Effector memory CD8-positive, alpha-beta T cell (primary cell): Measurements from ENCODE around the gene APLN.
A peak's percentile ranks its signal among the peaks of the same experiment; 100 is the strongest.

Source experiments
- ATAC-seq: fragments of 150-1000 bp; cut with Tn5 transposase; replicated peaks from 2 replicates; pipeline ENCODE4 v1.10.0; 2021; ENCODE audit warnings: mild to moderate bottlenecking, moderate library complexity
- DNase-seq, 3 experiments: peaks; one replicate each; pipeline ENCODE4 v3.0.0; 2021
- H3K27ac Mint-ChIP-seq, 2 donors: one replicate each; pipeline ENCODE4 v1.8.0; 2022; ENCODE audit warnings: mild to moderate bottlenecking in 2 of 2, mixed read lengths in 2 of 2, moderate library complexity in 2 of 2
- H3K27me3 Mint-ChIP-seq, 2 donors: one replicate each; pipeline ENCODE4 v1.8.0; 2022; ENCODE audit warnings: mixed read lengths in 2 of 2
- H3K36me3 Mint-ChIP-seq: one replicate; pipeline ENCODE4 v1.8.0; 2022; ENCODE audit warnings: mild to moderate bottlenecking, moderate library complexity, mixed read lengths; ENCODE audit not compliant: insufficient read depth
- H3K4me1 Mint-ChIP-seq, 2 donors: one replicate each; pipeline ENCODE4 v1.8.0; 2022; ENCODE audit warnings: low read depth in 2 of 2, mixed read lengths in 2 of 2
- H3K4me3 Mint-ChIP-seq, 2 donors: one replicate each; pipeline ENCODE4 v1.8.0; 2022; ENCODE audit warnings: mild to moderate bottlenecking in 2 of 2, mixed read lengths in 2 of 2, moderate library complexity in 2 of 2
- H3K9me3 Mint-ChIP-seq, 2 donors: one replicate each; pipeline ENCODE4 v1.8.0; 2022; ENCODE audit warnings: mixed read lengths in 2 of 2

APLN gene

DNA sequence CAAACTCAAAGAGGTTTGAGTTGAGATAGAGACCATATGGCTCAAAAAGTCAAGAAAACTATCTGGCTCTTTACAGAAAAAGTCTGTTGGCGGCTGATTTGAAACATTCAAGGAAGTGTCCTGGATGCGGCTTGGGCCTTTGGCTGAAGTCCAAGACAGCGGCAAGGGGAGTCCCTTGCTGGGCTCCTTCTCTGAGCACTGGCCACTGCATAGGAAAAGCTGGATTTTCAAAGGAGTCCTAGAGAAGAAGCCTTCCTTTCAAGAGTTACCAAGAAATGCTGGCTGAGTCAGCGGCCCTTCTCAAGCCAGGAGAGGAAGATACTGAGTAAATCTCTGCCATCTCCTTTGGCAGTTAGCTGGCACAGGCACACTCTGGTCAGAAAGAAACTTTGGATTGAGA is 12.1 kb downstream of the APLN start:
- Mint-ChIP-seq H3K4me1 (no peaks in the 10 kb centered on the region), H3K36me3 (peaks cover under 1% of the 10 kb centered on the region), H3K27me3 (peaks cover 0 to 4% of the 10 kb centered on the region in 2 donors), H3K9me3 (no peaks in the 10 kb centered on the region), H3K4me3 (no peak overlapping the region), H3K27ac (no peak overlapping the region)
- ATAC-seq (no peak), DNase-seq (no peak)

DNA sequence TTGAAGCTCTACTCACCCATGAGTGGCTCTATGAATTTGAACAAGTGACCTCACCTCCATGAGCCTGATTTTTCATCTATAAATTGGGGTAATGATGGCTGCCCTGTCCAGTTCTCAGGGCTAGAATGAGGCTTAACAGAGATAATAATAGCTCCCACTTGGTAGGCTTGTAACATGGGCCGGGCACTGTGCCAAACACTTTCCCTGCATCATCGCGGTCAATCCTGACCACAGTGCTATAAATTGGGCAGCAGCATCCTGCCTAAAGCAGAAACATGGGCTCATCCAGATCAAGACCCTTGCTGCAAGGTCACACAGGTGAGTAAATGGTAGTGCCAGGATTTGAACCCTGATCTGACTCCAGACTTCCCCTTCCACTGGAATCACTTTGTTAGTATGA is 12.8 kb downstream of the APLN start:
- H3K36me3 Mint-ChIP-seq = peaks cover 2% of the 10 kb centered on the region
- ATAC-seq = no peak

DNA sequence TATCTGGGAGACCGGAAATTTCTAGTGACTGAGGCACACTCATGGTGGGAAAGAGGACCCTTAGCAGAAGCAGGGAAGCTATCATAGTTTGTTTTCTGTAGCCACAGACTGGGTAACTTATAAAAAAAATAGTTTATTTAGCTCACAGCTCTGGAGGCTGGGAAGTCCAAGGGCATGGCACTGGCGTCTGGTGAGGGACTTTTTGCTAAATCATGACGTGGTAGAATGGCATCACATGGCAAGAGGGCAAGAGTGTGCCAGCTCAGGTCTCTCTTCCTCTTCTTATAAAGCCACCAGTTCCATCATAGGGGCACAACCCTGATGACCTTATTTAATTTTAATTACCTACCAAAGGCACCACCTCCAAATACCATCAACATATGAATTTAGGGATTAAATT is 13.3 kb downstream of the APLN start:
- DNase-seq (no peak), ATAC-seq (no peak)
- Mint-ChIP-seq H3K4me1 (peaks cover 0 to 2% of the 10 kb centered on the region in 2 donors), H3K27me3 (no peaks in the 10 kb centered on the region), H3K36me3 (peaks cover 2% of the 10 kb centered on the region), H3K4me3 (no peak overlapping the region), H3K27ac (no peak overlapping the region), H3K9me3 (no peaks in the 10 kb centered on the region)

More for the DNA sequence above, 12.8 kb downstream of the APLN start:
- DNase-seq = no peak
- Mint-ChIP-seq H3K27me3 (no peaks in the 10 kb centered on the region), H3K4me1 (peaks cover 0 to 2% of the 10 kb centered on the region in 2 donors), H3K27ac (no peak overlapping the region), H3K4me3 (no peak overlapping the region), H3K9me3 (no peaks in the 10 kb centered on the region)

DNA sequence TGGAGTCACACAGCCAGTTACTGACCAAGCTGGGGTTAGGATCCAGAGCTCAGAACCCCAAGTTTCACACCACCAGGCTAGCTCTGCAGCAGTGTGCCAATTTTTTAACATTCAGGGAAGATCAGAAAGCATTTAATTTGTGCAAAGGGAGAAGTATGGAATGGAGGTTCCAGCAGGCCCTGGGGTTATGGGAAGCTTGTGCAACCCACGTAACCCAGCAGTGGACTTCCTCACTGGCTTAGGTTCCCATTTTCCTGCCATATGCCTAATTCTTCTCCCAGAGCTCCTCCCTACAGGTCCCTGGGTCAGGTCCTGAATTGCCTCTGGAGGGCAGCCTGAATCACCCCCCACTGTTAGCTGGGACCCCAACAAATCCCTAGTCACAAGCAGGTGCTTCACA is 14.0 kb downstream of the APLN start:
- DNase-seq (no peak), ATAC-seq (no peak)
- Mint-ChIP-seq H3K36me3 (peaks cover 2% of the 10 kb centered on the region), H3K4me1 (peaks cover 0 to 2% of the 10 kb centered on the region in 2 donors), H3K9me3 (no peaks in the 10 kb centered on the region), H3K4me3 (no peak overlapping the region), H3K27me3 (no peaks in the 10 kb centered on the region), H3K27ac (no peak overlapping the region)

DNA sequence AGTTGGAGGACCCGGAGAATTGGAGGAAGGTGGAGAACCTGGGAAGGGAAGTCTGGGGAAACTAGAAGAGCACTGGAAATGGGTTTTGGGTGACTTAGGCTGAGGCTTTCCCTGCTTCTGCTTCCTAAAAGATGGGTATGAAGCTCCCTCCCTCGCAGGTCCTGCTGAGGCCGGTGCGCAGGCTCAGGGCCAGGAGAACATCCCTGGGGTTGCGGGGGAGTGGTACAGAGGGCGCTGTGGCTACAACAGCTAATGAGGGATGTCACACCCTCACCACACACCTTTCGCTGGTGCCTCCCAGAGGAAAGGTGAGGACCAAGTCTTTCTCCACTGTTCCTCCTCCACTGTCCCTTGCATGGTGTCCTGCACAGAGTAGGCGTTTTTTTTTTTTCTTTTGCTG is 15.8 kb downstream of the APLN start:
- no peak for DNase-seq
- Mint-ChIP-seq H3K36me3 (peaks cover 2% of the 10 kb centered on the region), H3K4me3 (no peak overlapping the region), H3K27me3 (no peaks in the 10 kb centered on the region), H3K9me3 (no peaks in the 10 kb centered on the region), H3K4me1 (peaks cover 0 to 2% of the 10 kb centered on the region in 2 donors), H3K27ac (no peak overlapping the region)
- no peak for ATAC-seq

DNA sequence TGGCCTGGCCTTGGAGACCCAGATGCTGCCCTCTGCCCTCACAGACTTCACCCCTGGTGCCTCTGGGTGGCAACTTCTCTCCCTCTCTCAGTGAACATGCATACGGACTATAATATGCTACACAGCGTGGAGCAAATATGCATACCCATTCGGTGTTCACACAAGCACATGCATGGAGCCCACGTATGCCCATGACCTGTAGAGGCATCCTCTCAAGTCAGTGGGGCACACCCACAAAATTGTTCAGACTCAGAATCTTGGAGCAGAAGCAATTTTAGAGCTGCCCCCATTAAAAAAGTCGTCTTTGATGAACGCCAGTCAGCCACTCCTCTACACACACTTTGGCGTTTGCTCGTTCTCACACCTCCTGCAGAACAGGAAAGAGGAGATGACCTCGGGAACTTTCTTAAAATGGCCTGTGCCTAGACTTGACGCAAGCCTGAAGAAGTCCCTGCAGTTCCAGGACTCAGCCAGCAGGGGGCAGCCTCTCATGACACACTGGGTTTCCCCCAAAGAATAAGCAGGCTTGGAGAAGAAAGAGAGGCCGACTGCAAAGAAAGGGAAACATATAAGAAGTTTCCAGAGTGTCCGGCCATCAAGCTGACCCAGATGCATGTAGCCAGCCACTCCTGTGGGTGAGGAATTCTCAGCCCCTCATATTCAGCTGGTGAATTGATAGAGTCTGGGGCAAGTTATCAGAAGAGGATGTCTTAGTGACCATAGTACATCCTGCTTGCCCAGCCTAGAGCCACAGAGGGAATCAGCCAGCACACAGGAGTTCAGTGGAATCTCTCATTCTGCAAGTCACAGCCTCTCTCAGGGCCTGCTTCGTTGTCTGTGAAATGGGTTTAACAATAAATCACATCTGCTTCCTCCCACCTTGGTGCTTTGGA is 17.3 kb downstream of the APLN start:
- no peak overlapping the region for H3K27ac Mint-ChIP-seq

DNA sequence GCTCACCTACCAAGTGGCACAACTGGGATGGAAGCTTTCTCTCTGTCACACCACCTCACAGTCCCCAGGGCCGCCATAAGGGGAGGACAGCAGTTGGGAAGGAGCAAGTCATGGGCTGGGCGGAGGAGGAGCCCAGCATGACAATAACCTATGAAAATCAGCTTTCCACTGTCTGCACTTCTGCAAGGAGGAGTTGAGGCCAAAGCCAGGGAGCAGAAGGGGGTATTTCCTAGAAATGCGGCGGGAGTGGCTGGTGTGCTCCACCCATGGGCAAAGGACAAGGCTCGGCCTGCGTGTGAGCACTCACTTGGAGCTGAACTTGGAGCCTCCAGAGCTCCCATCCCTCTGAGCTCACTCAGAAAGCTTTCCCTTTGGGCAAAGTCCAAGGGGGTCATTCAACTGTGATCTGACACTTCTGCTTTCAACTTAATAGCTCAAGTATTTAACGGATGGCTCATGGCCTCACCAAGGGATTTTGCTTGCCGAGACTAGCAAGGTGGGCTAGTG is 18.5 kb downstream of the APLN start:
- no peak overlapping the region for H3K4me3 Mint-ChIP-seq
- H3K27ac Mint-ChIP-seq = no peak overlapping the region
- no peaks in the 10 kb centered on the region for H3K9me3 Mint-ChIP-seq
- no peaks in the 10 kb centered on the region for H3K27me3 Mint-ChIP-seq
- peaks cover 0 to 2% of the 10 kb centered on the region in 2 donors for H3K4me1 Mint-ChIP-seq
- DNase-seq = no peak
- H3K36me3 Mint-ChIP-seq = peaks cover 2% of the 10 kb centered on the region
- no peak for ATAC-seq

More for the DNA sequence above, 17.3 kb downstream of the APLN start:
- H3K27me3 Mint-ChIP-seq = no peaks in the 10 kb centered on the region
- ATAC-seq (peak; percentile 84), DNase-seq (peak; percentile 64 to 68 (median 68))
- H3K36me3 Mint-ChIP-seq = peaks cover 2% of the 10 kb centered on the region
- H3K4me3 Mint-ChIP-seq = no peak overlapping the region
- peaks cover 0 to 2% of the 10 kb centered on the region in 2 donors for H3K4me1 Mint-ChIP-seq
- no peaks in the 10 kb centered on the region for H3K9me3 Mint-ChIP-seq

DNA sequence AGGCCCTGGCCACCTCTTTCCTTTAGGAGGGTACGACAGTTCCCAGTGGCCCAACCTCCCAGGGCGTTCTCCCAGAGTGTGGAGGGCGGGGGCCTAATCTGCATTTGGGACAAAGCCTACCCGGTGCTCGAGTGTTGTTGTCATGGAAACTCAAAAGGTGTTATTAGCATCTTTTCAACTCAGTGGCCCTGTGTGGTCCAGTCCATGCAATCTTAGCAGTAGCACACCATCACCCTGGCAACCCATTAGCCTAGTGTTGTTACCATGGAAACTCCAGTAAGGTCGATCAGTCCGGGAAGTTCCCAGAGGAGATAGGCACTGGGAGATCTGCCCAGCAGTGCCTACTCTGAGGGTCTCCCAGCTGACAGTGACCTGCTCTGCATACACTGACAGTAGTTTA is 20.2 kb downstream of the APLN start:
- H3K27me3 Mint-ChIP-seq = no peaks in the 10 kb centered on the region

DNA sequence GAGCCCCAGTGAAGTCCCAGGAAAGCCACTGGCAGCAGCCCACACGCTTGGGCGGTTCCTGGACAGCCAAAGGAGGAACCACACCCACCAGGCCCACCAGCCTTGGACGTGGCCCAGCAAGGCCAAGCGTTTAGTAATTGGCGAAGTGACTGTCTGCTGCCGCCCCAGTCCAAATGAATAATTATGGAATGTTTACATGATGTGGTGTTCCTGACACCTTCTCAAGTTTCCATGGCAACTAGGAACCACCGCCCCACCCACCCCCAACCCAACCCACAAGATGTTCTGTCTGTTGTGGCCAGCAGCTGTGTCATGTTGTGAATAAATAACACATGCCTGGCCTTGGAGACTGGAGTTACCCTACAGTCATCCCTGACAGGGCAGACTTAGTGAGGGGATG is 22.3 kb downstream of the APLN start:
- Mint-ChIP-seq H3K9me3 (no peaks in the 10 kb centered on the region), H3K27me3 (no peaks in the 10 kb centered on the region), H3K4me3 (no peak overlapping the region), H3K36me3 (no peaks in the 10 kb centered on the region), H3K27ac (no peak overlapping the region), H3K4me1 (peaks cover 0 to under 1% of the 10 kb centered on the region in 2 donors)
- DNase-seq = no peak
- ATAC-seq = no peak

More for the DNA sequence above, 20.2 kb downstream of the APLN start:
- DNase-seq (no peak), ATAC-seq (no peak)
- no peak overlapping the region for H3K27ac Mint-ChIP-seq
- H3K9me3 Mint-ChIP-seq = no peaks in the 10 kb centered on the region
- H3K36me3 Mint-ChIP-seq = peaks cover 2% of the 10 kb centered on the region
- peaks cover 0 to 2% of the 10 kb centered on the region in 2 donors for H3K4me1 Mint-ChIP-seq
- H3K4me3 Mint-ChIP-seq = no peak overlapping the region

DNA sequence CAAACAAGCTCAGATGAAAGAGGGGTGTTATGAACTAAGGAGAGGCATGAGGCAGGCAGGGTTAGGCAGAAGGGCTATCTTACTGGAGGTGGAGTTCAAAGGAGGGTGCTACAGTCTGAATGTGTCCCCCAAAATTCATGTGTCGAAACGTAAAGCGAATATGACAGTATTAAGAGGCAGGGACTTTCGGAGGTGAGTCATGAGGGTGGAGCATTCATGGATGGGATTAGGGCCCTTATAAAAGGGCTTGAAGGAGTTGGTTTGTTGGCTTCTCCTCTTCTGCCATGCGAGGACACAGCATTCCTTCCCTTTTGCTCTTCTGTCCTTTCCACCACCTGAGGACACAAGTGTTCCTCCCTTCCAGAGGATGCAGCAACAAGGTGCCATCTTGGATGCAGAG is 22.9 kb downstream of the APLN start:
- DNase-seq = no peak
- Mint-ChIP-seq H3K36me3 (no peaks in the 10 kb centered on the region), H3K27ac (peak overlapping the region in 1 of 2 donors; percentile 69), H3K9me3 (no peaks in the 10 kb centered on the region), H3K4me1 (no peaks in the 10 kb centered on the region), H3K4me3 (no peak overlapping the region), H3K27me3 (no peaks in the 10 kb centered on the region)
- ATAC-seq = no peak

DNA sequence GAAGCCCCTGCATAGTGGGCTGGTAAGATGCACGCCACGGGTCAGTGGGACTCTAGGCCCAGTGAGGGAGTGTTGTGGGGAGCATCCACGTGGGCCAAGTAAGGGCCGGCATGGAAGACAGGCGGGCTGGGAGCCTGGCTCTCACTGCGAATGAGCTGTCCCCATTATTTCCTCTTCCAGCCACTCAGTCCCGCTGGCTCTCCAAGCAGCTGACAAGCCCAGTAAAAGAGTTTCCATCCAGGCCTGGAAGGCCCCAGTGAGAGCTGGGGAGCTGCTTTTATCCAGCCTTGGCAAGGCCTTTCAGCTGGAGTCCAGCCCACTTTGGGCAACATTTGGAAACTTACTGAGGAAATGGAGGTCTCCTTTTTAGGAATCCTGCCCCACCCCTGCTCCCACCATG is 24.9 kb downstream of the APLN start:
- Mint-ChIP-seq H3K27me3 (no peaks in the 10 kb centered on the region), H3K4me3 (no peak overlapping the region), H3K4me1 (no peaks in the 10 kb centered on the region), H3K27ac (no peak overlapping the region), H3K36me3 (no peaks in the 10 kb centered on the region), H3K9me3 (no peaks in the 10 kb centered on the region)
- no peak for ATAC-seq
- DNase-seq = no peak

DNA sequence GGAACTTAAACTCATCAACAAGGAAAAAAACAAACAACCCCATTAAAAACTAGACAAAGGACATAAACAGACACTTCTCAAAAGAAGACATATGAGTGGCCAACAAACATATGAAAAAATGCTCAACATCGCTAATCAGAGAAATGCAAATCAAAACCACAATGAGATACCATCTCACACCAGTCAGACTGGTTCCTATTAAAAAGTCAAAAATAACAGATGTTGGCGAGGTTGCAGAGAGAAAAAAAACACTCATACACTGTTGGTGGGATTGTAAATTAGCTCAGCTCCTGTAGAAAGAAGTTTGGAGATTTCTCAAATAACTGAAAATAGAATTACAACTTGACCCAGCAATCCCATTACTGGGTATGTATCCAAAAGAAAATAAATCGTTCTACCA is 28.7 kb downstream of the APLN start:
- peaks cover 0 to 6% of the 10 kb centered on the region in 2 donors for H3K27me3 Mint-ChIP-seq
- no peaks in the 10 kb centered on the region for H3K4me1 Mint-ChIP-seq
- H3K4me3 Mint-ChIP-seq = no peak overlapping the region
- DNase-seq (no peak), ATAC-seq (no peak)
- no peaks in the 10 kb centered on the region for H3K36me3 Mint-ChIP-seq
- no peak overlapping the region for H3K27ac Mint-ChIP-seq
- no peaks in the 10 kb centered on the region for H3K9me3 Mint-ChIP-seq

DNA sequence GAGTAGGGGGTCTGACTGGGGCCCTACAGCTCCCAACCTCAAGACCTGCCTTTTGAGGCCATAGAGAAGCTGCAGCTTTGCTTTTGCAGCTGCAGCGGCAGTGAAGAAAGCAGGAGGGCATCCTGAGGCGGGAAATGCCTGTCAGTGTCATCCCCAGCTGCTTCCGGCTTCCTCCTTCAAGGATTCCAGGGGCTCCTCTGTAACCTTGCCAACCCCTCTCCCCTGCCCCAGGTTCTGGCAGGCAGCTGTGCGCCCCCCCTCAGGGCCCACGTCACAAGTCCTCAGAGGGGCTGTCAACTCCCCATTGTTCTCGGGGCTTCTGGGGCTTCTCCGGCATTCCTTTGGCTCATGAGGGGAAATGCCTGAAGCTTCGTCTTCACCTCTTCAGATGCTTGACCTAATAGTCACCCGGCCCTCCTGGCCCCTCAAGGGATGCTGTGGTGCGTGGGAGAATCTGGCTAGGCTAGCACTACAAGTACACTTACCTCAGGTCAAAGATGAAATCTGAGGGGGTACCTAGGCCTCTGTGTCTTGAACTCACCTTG is 31.9 kb downstream of the APLN start:
- H3K4me3 Mint-ChIP-seq = no peak overlapping the region
- H3K27me3 Mint-ChIP-seq = peaks cover 0 to 6% of the 10 kb centered on the region in 2 donors
- DNase-seq = no peak
- H3K36me3 Mint-ChIP-seq = no peaks in the 10 kb centered on the region
- ATAC-seq = no peak
- no peaks in the 10 kb centered on the region for H3K4me1 Mint-ChIP-seq
- no peaks in the 10 kb centered on the region for H3K9me3 Mint-ChIP-seq
- no peak overlapping the region for H3K27ac Mint-ChIP-seq

DNA sequence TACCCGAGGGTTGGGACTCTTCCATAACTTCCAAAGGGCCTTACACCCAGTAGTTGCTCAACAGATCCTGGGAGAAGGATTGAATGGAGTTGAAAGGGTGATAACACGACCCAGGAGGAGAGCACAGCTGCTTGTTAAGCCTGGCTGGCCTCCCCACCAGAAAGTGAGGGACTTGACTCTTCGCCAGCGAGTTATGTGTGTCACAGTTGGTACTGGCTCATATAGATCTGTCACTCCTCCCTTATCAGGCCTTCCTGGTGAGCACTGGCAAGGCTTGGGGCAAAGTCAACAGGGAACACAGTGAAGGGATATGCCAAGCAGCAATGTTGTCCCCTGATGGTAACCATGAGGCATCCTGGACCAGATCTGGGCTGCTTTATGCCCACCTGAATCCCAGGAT is 35.8 kb downstream of the APLN start:
- DNase-seq = no peak
- Mint-ChIP-seq H3K4me1 (no peaks in the 10 kb centered on the region), H3K9me3 (no peaks in the 10 kb centered on the region), H3K27me3 (peaks cover 0 to 5% of the 10 kb centered on the region in 2 donors), H3K36me3 (no peaks in the 10 kb centered on the region), H3K4me3 (no peak overlapping the region), H3K27ac (no peak overlapping the region)
- ATAC-seq = no peak
